HG02759 (cell line): ENCODE results near the gene ULBP3.
A peak's percentile ranks its signal among the peaks of the same experiment; 100 is the strongest.
"Not testable (repeated sequence)": the region's sequence is repeated elsewhere in the genome, so short reads cannot be mapped to it uniquely, and the experiment has no call there.

Source experiments
- ATAC-seq: cut with Tn5 transposase; IDR thresholded peaks from one replicate; pipeline ENCODE4 v1.9.1; 2021; ENCODE audit warnings: mild to moderate bottlenecking, moderate library complexity; ENCODE audit not compliant: unreplicated experiment

ULBP3 gene

GRCh38 chr6:150018846-150019580 lies 49.9 kb downstream of the ULBP3 start:
- ATAC-seq, result no peak

GRCh38 chr6:150017186-150017521 lies 51.8 kb downstream of the ULBP3 start:
- ATAC-seq, result not testable (repeated sequence)

- peak; percentile 79 for ATAC-seq
Observed at GRCh38 chr6:150016324-150017185, 52.4 kb downstream of the ULBP3 start.

GRCh38 chr6:150015281-150016001 lies 53.5 kb downstream of the ULBP3 start:
- ATAC-seq, result not testable (repeated sequence)

- ATAC-seq, result not testable (repeated sequence)
Observed at GRCh38 chr6:150014623-150015280, 54.2 kb downstream of the ULBP3 start.

- ATAC-seq, result not testable (repeated sequence)
Observed at GRCh38 chr6:150013785-150014622, 54.9 kb downstream of the ULBP3 start.

- ATAC-seq, result not testable (repeated sequence)
Observed at GRCh38 chr6:150012846-150013784, 55.8 kb downstream of the ULBP3 start.
